Measurements from ENCODE around the gene DLK1. TPM values are rescaled to one million over a fixed set of nuclear protein-coding genes. Genes with fewer than 3 reads are reported as not detected.

DLK1 gene
- total RNA-seq, 2 donors from 2014 or later, result not detected

GRCh38 chr14:100755649-100756048, 29.0 kb downstream of the DLK1 start:
- ATAC-seq (ENCODE audit: insufficient number of reproducible peaks, low FRiP score, low read depth), result no peak
- DNase-seq (ENCODE audit: low spot score), result no peak
- no peaks in the 10 kb centered on the region for H3K4me1 ChIP-seq (ENCODE audit: control insufficient read depth in 1 of 2, low read depth in 2 of 2)
- H3K27me3 ChIP-seq (replicated peaks; ENCODE audit: insufficient read depth), result no peaks in the 10 kb centered on the region
- no peak overlapping the region for H3K4me3 ChIP-seq
- H3K9me3 ChIP-seq, result no peaks in the 10 kb centered on the region
- H3K27ac ChIP-seq, result no peak overlapping the region
- H3K36me3 ChIP-seq, result no peaks in the 10 kb centered on the region
- no peak for TF ChIP-seq CTCF (IDR thresholded peaks at IDR 0.05)

- no peaks in the 10 kb centered on the region for H3K4me1 ChIP-seq (ENCODE audit: control insufficient read depth in 1 of 2, low read depth in 2 of 2)
- H3K36me3 ChIP-seq, result no peaks in the 10 kb centered on the region
- ATAC-seq (ENCODE audit: insufficient number of reproducible peaks, low FRiP score, low read depth) (no peak), DNase-seq (ENCODE audit: low spot score) (no peak)
- no peak overlapping the region for H3K27ac ChIP-seq
- no peaks in the 10 kb centered on the region for H3K9me3 ChIP-seq
- no peak overlapping the region for H3K4me3 ChIP-seq
- H3K27me3 ChIP-seq (replicated peaks; ENCODE audit: insufficient read depth), result no peaks in the 10 kb centered on the region
- TF ChIP-seq CTCF (IDR thresholded peaks at IDR 0.05), result no peak
Observed at GRCh38 chr14:100761481-100761880, 34.8 kb downstream of the DLK1 start.

GRCh38 chr14:100762089-100762515, 35.4 kb downstream of the DLK1 start:
- Histone ChIP-seq H3K27ac (no peak overlapping the region), H3K4me1 (ENCODE audit: control insufficient read depth in 1 of 2, low read depth in 2 of 2) (no peaks in the 10 kb centered on the region), H3K27me3 (replicated peaks; ENCODE audit: insufficient read depth) (no peaks in the 10 kb centered on the region), H3K36me3 (no peaks in the 10 kb centered on the region), H3K9me3 (no peaks in the 10 kb centered on the region), H3K4me3 (no peak overlapping the region)
- no peak for DNase-seq (ENCODE audit: low spot score)
- ATAC-seq (ENCODE audit: insufficient number of reproducible peaks, low FRiP score, low read depth), result no peak
- no peak for TF ChIP-seq CTCF (IDR thresholded peaks at IDR 0.05)

- ATAC-seq (ENCODE audit: insufficient number of reproducible peaks, low FRiP score, low read depth) (no peak), DNase-seq (ENCODE audit: low spot score) (no peak)
- TF ChIP-seq CTCF (IDR thresholded peaks at IDR 0.05), result no peak
Observed at GRCh38 chr14:100762901-100763300, 36.2 kb downstream of the DLK1 start.

GRCh38 chr14:100764471-100765115, 37.9 kb downstream of the DLK1 start:
- H3K9me3 ChIP-seq, result no peaks in the 10 kb centered on the region
- no peaks in the 10 kb centered on the region for H3K27me3 ChIP-seq (replicated peaks; ENCODE audit: insufficient read depth)
- H3K4me1 ChIP-seq (ENCODE audit: control insufficient read depth in 1 of 2, low read depth in 2 of 2), result no peaks in the 10 kb centered on the region
- no peaks in the 10 kb centered on the region for H3K36me3 ChIP-seq
- no peak overlapping the region for H3K27ac ChIP-seq
- TF ChIP-seq CTCF (IDR thresholded peaks at IDR 0.05), result no peak
- no peak for ATAC-seq (ENCODE audit: insufficient number of reproducible peaks, low FRiP score, low read depth)
- DNase-seq (ENCODE audit: low spot score), result no peak
- no peak overlapping the region for H3K4me3 ChIP-seq

More at GRCh38 chr14:100762901-100763300, 36.2 kb downstream of the DLK1 start:
- Histone ChIP-seq H3K36me3 (no peaks in the 10 kb centered on the region), H3K27ac (no peak overlapping the region), H3K9me3 (no peaks in the 10 kb centered on the region), H3K27me3 (replicated peaks; ENCODE audit: insufficient read depth) (no peaks in the 10 kb centered on the region), H3K4me3 (no peak overlapping the region), H3K4me1 (ENCODE audit: control insufficient read depth in 1 of 2, low read depth in 2 of 2) (no peaks in the 10 kb centered on the region)

All from thoracic aorta (tissue), 2 donors.